GM15510 (cell line): ENCODE measurements around the gene DOK5.

ENCODE experiments used
- POLR2A ChIP-seq: IDR thresholded peaks from 3 replicates; pipeline ENCODE4 v1.6.1; 2011; ENCODE audit warnings: borderline replicate concordance; ENCODE audit not compliant: insufficient read length; ENCODE audit errors: extremely low read depth

DOK5 gene

GRCh38 chr20:54648421-54649142 lies 173.2 kb downstream of the DOK5 start:
- no peak for TF ChIP-seq POLR2A

GRCh38 chr20:54649511-54649962 lies 174.1 kb downstream of the DOK5 start:
- no peak for TF ChIP-seq POLR2A

DNA sequence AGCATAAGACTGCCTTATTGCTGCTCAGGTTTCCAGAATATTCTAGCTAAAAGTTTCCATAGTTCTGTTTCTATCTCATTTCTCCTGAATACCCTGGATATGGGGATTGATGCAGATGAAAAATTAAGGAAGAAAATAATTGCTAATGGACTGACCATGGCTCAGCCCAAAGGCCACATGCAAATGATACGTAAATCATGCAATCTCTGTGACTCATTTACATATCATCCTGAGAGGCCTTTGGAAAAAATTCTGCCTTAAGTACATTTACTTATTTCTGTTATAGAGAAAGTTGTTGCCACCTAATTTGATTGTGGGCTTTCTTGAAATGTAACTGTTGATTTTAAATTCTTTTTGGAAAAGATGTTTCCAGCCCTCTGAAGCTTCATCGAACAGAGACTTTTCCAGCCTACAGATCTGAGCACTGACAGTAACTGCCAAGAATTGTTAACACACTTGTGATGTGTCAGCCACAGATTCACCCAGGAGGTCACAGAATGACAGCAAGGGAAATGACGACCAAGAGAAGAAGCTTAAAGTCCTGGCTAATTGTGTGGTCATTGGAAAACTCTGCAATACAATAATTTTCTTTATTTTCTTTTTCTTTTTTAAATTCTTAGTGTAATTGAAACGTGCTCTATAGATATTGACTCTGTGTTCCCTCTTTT lies 174.8 kb downstream of the DOK5 start:
- no peak for TF ChIP-seq POLR2A

GRCh38 chr20:54651252-54651651 lies 175.9 kb downstream of the DOK5 start:
- no peak for TF ChIP-seq POLR2A

DNA sequence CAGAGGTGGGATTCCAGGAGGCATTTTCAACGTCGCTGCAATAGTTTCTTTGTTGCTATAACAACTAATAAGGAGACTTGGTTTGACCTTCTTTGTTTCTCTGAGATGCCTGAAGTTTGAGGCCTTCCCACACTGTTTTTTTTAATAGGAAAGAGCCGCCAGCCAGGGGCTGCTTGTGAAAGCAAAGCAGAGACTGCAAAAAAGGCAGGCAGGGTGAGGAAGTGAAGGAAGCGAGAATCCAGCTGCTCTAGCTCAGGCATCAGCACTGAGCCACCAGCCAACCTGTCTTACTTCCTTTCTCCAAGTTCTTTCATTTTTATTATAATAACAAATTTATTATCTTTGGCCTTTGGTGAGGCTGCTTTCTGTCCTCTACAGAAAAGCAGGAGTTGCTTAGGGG lies 179.1 kb downstream of the DOK5 start:
- TF ChIP-seq POLR2A: no peak

DNA sequence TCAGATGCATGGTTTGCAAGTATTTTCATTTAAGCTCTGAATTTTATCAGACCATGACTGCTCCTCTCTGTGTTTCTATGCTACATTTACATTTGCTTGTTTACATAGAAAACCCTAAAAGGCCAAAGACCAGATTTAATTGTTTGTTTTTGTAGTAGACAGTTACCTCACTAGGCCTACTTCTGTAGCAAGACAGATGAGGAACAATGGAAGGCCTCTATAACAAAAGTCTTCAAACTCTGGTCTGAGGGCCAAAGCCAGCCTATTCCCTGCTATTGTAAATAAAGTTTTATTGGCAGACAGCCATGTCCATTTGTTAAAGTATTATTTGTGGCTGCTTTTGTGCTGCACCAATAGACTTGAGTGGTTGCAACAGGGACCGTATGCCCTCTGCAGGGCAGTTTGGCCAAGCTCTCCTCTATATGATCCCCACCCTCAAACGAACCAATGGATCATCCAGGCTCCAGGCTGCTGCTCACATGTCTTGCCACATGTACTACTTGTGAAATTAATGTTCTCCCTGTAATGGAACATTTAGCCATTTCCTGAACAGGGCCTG lies 182.0 kb downstream of the DOK5 start:
- no peak for TF ChIP-seq POLR2A

DNA sequence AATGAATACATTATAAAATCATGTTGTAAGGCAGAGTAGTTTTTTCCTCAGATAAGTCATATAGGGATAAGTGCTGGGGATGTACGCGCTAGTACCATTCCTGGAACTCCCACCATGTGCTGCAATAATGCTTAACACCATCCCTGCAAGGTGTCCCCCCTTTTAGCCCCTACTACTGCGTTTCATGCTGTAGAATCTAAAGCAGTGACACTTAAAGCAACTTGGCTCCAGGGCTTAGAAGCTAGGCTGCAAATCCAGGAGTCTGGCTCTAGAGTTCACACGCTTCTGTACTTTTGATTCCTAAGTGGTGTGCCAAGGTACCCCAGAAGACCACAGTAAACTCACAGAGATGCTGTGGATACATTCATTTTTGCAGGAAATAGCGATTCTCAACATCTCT lies 183.1 kb downstream of the DOK5 start:
- TF ChIP-seq POLR2A: no peak

- TF ChIP-seq POLR2A: no peak
Observed at GRCh38 chr20:54661265-54661664, 185.9 kb downstream of the DOK5 start.

GRCh38 chr20:54661880-54662465 lies 186.6 kb downstream of the DOK5 start:
- no peak for TF ChIP-seq POLR2A

GRCh38 chr20:54665812-54666211 lies 190.4 kb downstream of the DOK5 start:
- TF ChIP-seq POLR2A: no peak

GRCh38 chr20:54668271-54669039 lies 193.1 kb downstream of the DOK5 start:
- TF ChIP-seq POLR2A: no peak

- no peak for TF ChIP-seq POLR2A
Observed at GRCh38 chr20:54669040-54669363, 193.6 kb downstream of the DOK5 start.

- no peak for TF ChIP-seq POLR2A
Observed at GRCh38 chr20:54678253-54678652, 202.9 kb downstream of the DOK5 start.

GRCh38 chr20:54680439-54680838 lies 205.0 kb downstream of the DOK5 start:
- no peak for TF ChIP-seq POLR2A
